Uterus (tissue), 4 donors: Measurements from ENCODE around the gene PIGBOS1. TPM values are rescaled to one million over a fixed set of nuclear protein-coding genes. Genes with fewer than 3 reads are reported as not detected.

ENCODE experiments used
- DNase-seq, 2 donors: peaks; one replicate each; pipeline ENCODE4 v3.0.0-alpha.2; 2019 to 2020
- H3K27ac ChIP-seq, 2 donors: fragments of 200-600 bp; sonication (generic); 1 replicate in 1 of 2; 2 replicates in 1 of 2; pipeline ENCODE4 v1.5.1; 2016 to 2018
- H3K27me3 ChIP-seq, 2 donors: fragments of 200-600 bp; sonication (generic); one replicate each; pipeline ENCODE4 v1.5.1; 2018 to 2019; ENCODE audit warnings: control low read depth in 1 of 2
- H3K36me3 ChIP-seq, 2 donors: fragments of 200-600 bp; sonication (generic); one replicate each; pipeline ENCODE4 v1.5.1; 2019; ENCODE audit warnings: control low read depth in 1 of 2
- H3K4me1 ChIP-seq, 2 donors: fragments of 200-600 bp; sonication (generic); one replicate each; pipeline ENCODE4 v1.5.1; 2018 to 2019; ENCODE audit warnings: control low read depth in 1 of 2
- H3K4me3 ChIP-seq, 2 donors: fragments of 200-600 bp; sonication (generic); 1 replicate in 1 of 2; 2 replicates in 1 of 2; pipeline ENCODE4 v1.5.1; 2018 to 2019; ENCODE audit warnings: mild to moderate bottlenecking in 1 of 2
- H3K9me3 ChIP-seq, 2 donors: fragments of 200-600 bp; sonication (generic); one replicate each; pipeline ENCODE4 v1.5.1; 2019; ENCODE audit warnings: control low read depth in 1 of 2
- POLR2A ChIP-seq, 2 donors: fragments of 450-650 bp; IDR thresholded peaks; one replicate each; pipeline ENCODE4 v1.6.1; 2016; ENCODE audit warnings: antibody characterized with exemption in 2 of 2, mild to moderate bottlenecking in 1 of 2, moderate library complexity in 1 of 2
- intact Hi-C: fragments of 100-400 bp; cut with DNase I; formaldehyde crosslinking; loops from one replicate; pipeline ENCODE4 v1.15.1; 2023; ENCODE audit warnings: low total_unique reads
- total RNA-seq, 4 donors: library from RNA; depleted of rRNA in 3 of 4; stranded (reverse); fragments of >200 nt in 3 of 4; gene quantifications; one replicate each; pipeline versions ENCODE4 v1.1.0 to v1.2.4, GENCODE V29; 2014 to 2023
- TF ChIP-seq, protein P1 (sequence below), 4 experiments: fragments of 200-600 bp in 2 of 4; fragments of 450-650 bp in 2 of 4; sonication (generic) in 2 of 4; IDR thresholded peaks; one replicate each; pipeline ENCODE4 v1.5.1; 2016 to 2019; ENCODE audit warnings: antibody characterized with exemption in 4 of 4, mild to moderate bottlenecking in 2 of 4, moderate library complexity in 1 of 4
- donor health status: DM: yes; HTN: yes; CAD: no.

PIGBOS1 gene
- total RNA-seq, 4 donors from 2014 or later: 0.59 to 25.9 (median 14.2) TPM

DNA sequence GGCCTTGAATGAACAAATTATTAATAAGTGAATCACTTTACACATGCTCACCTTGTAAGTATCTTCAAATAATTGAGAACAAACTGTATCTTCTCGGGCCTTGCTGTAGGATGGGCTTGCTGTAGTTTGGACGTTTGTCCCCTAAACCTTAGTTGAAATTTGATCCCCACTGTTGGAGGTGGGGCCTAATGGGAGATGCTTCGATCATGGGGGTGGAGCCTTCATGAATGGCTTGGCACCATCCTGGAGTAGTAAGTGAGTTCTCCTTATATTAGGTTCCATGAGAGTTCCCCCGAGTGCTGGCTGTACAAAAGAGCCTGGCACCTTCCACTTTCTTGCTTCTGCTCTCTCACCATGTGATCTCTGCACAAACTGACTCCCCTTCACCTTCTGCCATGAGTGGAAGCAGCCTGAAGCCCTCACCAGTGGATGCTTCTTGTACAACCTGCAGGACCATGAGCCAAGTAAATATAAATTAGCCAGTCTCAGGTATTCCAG, 29.4 kb upstream of the PIGBOS1 start:
- intact Hi-C loops: no loop called here
- H3K4me3 ChIP-seq: no peak overlapping the region
- H3K9me3 ChIP-seq: no peaks in the 10 kb centered on the region
- H3K4me1 ChIP-seq: no peaks in the 10 kb centered on the region
- H3K27ac ChIP-seq: no peak overlapping the region
- no peak for DNase-seq
- no peaks in the 10 kb centered on the region for H3K27me3 ChIP-seq
- no peaks in the 10 kb centered on the region for H3K36me3 ChIP-seq
- no peak for TF ChIP-seq POLR2A (IDR thresholded peaks at IDR 0.05)
- TF ChIP-seq, protein P1, sequence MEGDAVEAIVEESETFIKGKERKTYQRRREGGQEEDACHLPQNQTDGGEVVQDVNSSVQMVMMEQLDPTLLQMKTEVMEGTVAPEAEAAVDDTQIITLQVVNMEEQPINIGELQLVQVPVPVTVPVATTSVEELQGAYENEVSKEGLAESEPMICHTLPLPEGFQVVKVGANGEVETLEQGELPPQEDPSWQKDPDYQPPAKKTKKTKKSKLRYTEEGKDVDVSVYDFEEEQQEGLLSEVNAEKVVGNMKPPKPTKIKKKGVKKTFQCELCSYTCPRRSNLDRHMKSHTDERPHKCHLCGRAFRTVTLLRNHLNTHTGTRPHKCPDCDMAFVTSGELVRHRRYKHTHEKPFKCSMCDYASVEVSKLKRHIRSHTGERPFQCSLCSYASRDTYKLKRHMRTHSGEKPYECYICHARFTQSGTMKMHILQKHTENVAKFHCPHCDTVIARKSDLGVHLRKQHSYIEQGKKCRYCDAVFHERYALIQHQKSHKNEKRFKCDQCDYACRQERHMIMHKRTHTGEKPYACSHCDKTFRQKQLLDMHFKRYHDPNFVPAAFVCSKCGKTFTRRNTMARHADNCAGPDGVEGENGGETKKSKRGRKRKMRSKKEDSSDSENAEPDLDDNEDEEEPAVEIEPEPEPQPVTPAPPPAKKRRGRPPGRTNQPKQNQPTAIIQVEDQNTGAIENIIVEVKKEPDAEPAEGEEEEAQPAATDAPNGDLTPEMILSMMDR (IDR thresholded peaks at IDR 0.05): no peak

DNA sequence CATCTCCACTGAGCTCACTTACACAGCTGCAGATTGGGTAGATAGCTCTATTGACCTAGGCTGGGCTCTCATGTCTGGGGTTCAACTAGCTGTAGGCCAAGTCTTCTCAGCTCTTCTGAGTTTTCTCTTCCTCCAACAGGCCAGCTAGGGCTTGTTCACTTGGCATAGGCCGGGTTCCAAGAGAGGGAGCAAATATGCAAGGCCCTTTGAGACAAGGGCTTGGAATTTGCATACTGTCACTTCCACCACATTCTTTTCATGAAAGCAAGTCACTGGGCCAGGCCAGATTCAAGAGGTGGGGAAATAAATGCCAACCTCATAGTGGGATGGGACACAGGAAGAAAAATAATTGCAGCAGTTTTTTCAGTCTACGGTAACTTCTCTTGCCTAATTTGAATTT, 25.3 kb upstream of the PIGBOS1 start:
- Histone ChIP-seq H3K4me3 (no peak overlapping the region), H3K27ac (no peak overlapping the region), H3K9me3 (no peaks in the 10 kb centered on the region), H3K4me1 (no peaks in the 10 kb centered on the region), H3K36me3 (no peaks in the 10 kb centered on the region), H3K27me3 (no peaks in the 10 kb centered on the region)
- intact Hi-C loops: no loop called here
- DNase-seq: no peak
- TF ChIP-seq POLR2A (IDR thresholded peaks at IDR 0.05): no peak
- TF ChIP-seq, protein P1 (IDR thresholded peaks at IDR 0.05): no peak

DNA sequence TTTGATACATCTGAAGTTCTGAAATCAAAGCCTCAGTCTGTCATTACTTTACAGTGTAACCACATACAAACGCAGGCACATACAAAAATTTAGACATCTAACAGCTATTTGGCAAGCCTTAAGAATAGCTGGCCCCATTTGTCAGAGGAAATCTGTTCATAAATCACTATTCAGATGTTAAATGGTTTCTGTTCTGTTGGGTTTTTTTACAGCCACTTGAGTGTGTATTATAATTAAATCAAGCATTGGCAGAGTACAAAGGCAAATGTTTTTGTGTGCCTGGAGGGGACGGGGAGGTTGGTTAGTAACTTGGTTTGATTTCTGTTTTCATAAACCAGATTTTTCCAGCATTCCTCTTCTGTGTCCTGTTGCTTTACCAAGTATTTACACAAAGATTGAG, 24.2 kb upstream of the PIGBOS1 start:
- Histone ChIP-seq H3K4me3 (no peak overlapping the region), H3K36me3 (no peaks in the 10 kb centered on the region)
- no peak for TF ChIP-seq POLR2A (IDR thresholded peaks at IDR 0.05)
- TF ChIP-seq, protein P1 (IDR thresholded peaks at IDR 0.05): no peak

DNA sequence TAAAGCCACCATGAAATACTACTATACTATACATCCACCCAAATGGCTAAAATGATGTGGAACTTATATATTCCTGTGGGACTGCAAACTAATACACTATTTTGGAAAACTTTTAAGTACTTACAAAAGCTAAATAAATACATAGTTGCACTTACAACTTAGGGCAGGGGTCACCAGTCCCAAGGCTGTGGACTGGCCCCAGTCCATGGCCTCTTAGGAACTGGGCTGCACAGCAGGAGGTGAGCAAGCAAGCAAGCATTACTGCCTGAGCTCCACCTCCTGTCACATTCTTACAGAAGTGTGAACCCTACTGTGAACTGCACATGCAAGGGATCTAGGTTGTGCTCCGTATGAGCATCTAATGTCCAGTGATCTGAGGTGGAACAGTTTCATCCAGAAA, 18.2 kb upstream of the PIGBOS1 start:
- intact Hi-C loops: no loop called here
- no peak for TF ChIP-seq POLR2A (IDR thresholded peaks at IDR 0.05)
- TF ChIP-seq, protein P1 (IDR thresholded peaks at IDR 0.05): no peak
- DNase-seq: no peak

More for the DNA sequence above, 24.2 kb upstream of the PIGBOS1 start:
- H3K27me3 ChIP-seq: no peaks in the 10 kb centered on the region
- no peaks in the 10 kb centered on the region for H3K9me3 ChIP-seq
- no peak overlapping the region for H3K27ac ChIP-seq
- DNase-seq: no peak
- H3K4me1 ChIP-seq: no peaks in the 10 kb centered on the region
- intact Hi-C loops: no loop called here

GRCh38 chr15:55334997-55335396, 16.1 kb upstream of the PIGBOS1 start:
- Histone ChIP-seq H3K4me1 (no peaks in the 10 kb centered on the region), H3K4me3 (no peak overlapping the region), H3K27ac (no peak overlapping the region), H3K9me3 (no peaks in the 10 kb centered on the region), H3K36me3 (no peaks in the 10 kb centered on the region), H3K27me3 (no peaks in the 10 kb centered on the region)
- intact Hi-C loops: no loop called here
- TF ChIP-seq, protein P1 (IDR thresholded peaks at IDR 0.05): no peak
- TF ChIP-seq POLR2A (IDR thresholded peaks at IDR 0.05): no peak
- DNase-seq: no peak

More for the DNA sequence above, 18.2 kb upstream of the PIGBOS1 start:
- Histone ChIP-seq H3K27ac (no peak overlapping the region), H3K4me3 (no peak overlapping the region), H3K4me1 (no peaks in the 10 kb centered on the region), H3K36me3 (no peaks in the 10 kb centered on the region), H3K9me3 (no peaks in the 10 kb centered on the region), H3K27me3 (no peaks in the 10 kb centered on the region)
